Suprapubic skin (tissue), 4 donors: ENCODE measurements around the gene GABRE.

Experiments used
- CTCF ChIP-seq, 2 donors: fragments of 200-600 bp in 1 of 2; fragments of 450-650 bp in 1 of 2; sonication (generic) in 1 of 2; IDR thresholded peaks; one replicate each; pipeline ENCODE4 v1.5.1; 2016 to 2019; ENCODE audit warnings: antibody characterized with exemption in 2 of 2, mild to moderate bottlenecking in 1 of 2, moderate library complexity in 1 of 2
- POLR2A ChIP-seq, 2 donors: fragments of 450-650 bp; IDR thresholded peaks; one replicate each; pipeline ENCODE4 v1.6.1; 2017; ENCODE audit warnings: antibody characterized with exemption in 2 of 2, mild to moderate bottlenecking in 2 of 2, moderate library complexity in 2 of 2
- POLR2AphosphoS5 ChIP-seq, 3 donors: sonication (generic); formaldehyde crosslinking; IDR thresholded peaks; one replicate each; pipeline ENCODE4 v1.6.1; 2017; ENCODE audit warnings: antibody characterized with exemption in 3 of 3

- TF ChIP-seq CTCF (IDR thresholded peaks at IDR 0.05) (no peak), POLR2A (IDR thresholded peaks at IDR 0.05) (no peak), POLR2AphosphoS5 (IDR thresholded peaks at IDR 0.05) (no peak)
These were observed 53.9 kb downstream of the GABRE start for GRCh38 chrX:151920530-151920929.
